ENCODE measurements around the gene SPON2. TPM values are rescaled to one million over a fixed set of nuclear protein-coding genes. Genes with fewer than 3 reads are reported as not detected.

SPON2 gene
- total RNA-seq, 1 donor from 2014 or later, result 149 TPM

DNA sequence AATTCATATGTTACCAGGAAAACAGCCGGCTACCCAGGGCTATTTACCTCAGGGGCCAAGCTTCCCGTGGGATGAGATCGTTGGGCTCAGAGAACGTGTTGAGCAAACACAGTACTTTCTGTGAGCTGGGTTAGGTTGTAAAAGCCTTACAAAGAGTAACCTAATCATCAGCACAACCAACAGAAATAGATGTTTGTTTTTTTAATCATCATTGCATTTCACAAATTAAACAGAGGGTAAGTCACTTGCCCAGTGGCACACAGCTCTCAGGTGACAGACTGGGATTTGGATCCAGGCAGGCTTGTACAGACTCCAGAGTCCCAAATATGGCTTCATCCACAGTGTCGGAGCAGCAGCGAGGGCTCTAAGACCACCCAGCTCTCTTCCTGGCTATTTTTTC is 20.1 kb downstream of the SPON2 start:
- TF ChIP-seq, protein P1, sequence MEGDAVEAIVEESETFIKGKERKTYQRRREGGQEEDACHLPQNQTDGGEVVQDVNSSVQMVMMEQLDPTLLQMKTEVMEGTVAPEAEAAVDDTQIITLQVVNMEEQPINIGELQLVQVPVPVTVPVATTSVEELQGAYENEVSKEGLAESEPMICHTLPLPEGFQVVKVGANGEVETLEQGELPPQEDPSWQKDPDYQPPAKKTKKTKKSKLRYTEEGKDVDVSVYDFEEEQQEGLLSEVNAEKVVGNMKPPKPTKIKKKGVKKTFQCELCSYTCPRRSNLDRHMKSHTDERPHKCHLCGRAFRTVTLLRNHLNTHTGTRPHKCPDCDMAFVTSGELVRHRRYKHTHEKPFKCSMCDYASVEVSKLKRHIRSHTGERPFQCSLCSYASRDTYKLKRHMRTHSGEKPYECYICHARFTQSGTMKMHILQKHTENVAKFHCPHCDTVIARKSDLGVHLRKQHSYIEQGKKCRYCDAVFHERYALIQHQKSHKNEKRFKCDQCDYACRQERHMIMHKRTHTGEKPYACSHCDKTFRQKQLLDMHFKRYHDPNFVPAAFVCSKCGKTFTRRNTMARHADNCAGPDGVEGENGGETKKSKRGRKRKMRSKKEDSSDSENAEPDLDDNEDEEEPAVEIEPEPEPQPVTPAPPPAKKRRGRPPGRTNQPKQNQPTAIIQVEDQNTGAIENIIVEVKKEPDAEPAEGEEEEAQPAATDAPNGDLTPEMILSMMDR (IDR thresholded peaks at IDR 0.05), result no peak
- H3K27ac Mint-ChIP-seq (ENCODE audit: unreplicated experiment), result no peak overlapping the region
- no peaks in the 10 kb centered on the region for H3K36me3 Mint-ChIP-seq (ENCODE audit: unreplicated experiment)
- H3K9me3 Mint-ChIP-seq (ENCODE audit: unreplicated experiment), result peaks cover 2% of the 10 kb centered on the region
- no peak overlapping the region for H3K4me3 Mint-ChIP-seq (ENCODE audit: unreplicated experiment)
- peaks cover 4% of the 10 kb centered on the region for H3K4me1 Mint-ChIP-seq (ENCODE audit: unreplicated experiment)
- H3K27me3 Mint-ChIP-seq (ENCODE audit: unreplicated experiment), result peaks cover 60% of the 10 kb centered on the region
- no peak for DNase-seq (ENCODE audit: extremely low spot score, unreplicated experiment)

- H3K4me3 Mint-ChIP-seq (ENCODE audit: unreplicated experiment), result no peak overlapping the region
- TF ChIP-seq, protein P1 (IDR thresholded peaks at IDR 0.05), result no peak
- DNase-seq (ENCODE audit: extremely low spot score, unreplicated experiment), result no peak
- H3K4me1 Mint-ChIP-seq (ENCODE audit: unreplicated experiment), result peaks cover 4% of the 10 kb centered on the region
- peaks cover 59% of the 10 kb centered on the region for H3K27me3 Mint-ChIP-seq (ENCODE audit: unreplicated experiment)
- H3K27ac Mint-ChIP-seq (ENCODE audit: unreplicated experiment), result no peak overlapping the region
- H3K9me3 Mint-ChIP-seq (ENCODE audit: unreplicated experiment), result no peaks in the 10 kb centered on the region
- no peaks in the 10 kb centered on the region for H3K36me3 Mint-ChIP-seq (ENCODE audit: unreplicated experiment)
Measured at GRCh38 chr4:1151541-1151940, 20.8 kb downstream of the SPON2 start.

DNA sequence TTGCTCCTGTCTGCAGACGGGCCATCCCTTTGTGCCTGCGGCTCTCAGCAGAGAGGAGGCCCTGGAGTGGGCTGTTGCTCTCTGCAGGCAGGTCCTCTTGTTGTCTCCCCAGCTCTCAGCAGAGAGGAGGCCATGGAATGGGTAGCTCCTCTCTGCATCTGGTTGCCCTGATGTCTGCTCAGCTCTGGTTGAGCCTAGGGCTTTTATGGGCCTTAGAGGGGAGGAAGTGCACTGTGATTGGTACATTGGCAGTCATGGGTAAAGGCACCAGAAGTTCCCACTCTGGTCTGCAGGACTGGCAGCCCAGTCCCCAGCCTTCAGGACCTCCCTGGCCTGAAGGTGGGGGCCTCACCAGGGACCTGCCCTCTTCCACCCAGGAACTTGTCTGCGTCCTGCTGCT is 21.5 kb downstream of the SPON2 start:
- Mint-ChIP-seq H3K27me3 (ENCODE audit: unreplicated experiment) (peaks cover 53% of the 10 kb centered on the region), H3K4me1 (ENCODE audit: unreplicated experiment) (peaks cover 4% of the 10 kb centered on the region), H3K27ac (ENCODE audit: unreplicated experiment) (no peak overlapping the region), H3K36me3 (ENCODE audit: unreplicated experiment) (no peaks in the 10 kb centered on the region), H3K9me3 (ENCODE audit: unreplicated experiment) (no peaks in the 10 kb centered on the region), H3K4me3 (ENCODE audit: unreplicated experiment) (no peak overlapping the region)
- TF ChIP-seq, protein P1 (IDR thresholded peaks at IDR 0.05), result no peak
- no peak for DNase-seq (ENCODE audit: extremely low spot score, unreplicated experiment)

GRCh38 chr4:1139860-1140259 is 32.5 kb downstream of the SPON2 start:
- Mint-ChIP-seq H3K4me3 (ENCODE audit: unreplicated experiment) (no peak overlapping the region), H3K9me3 (ENCODE audit: unreplicated experiment) (peaks cover 4% of the 10 kb centered on the region), H3K27ac (ENCODE audit: unreplicated experiment) (no peak overlapping the region), H3K4me1 (ENCODE audit: unreplicated experiment) (peaks cover 2% of the 10 kb centered on the region), H3K36me3 (ENCODE audit: unreplicated experiment) (no peaks in the 10 kb centered on the region), H3K27me3 (ENCODE audit: unreplicated experiment) (peaks cover 81% of the 10 kb centered on the region)
- TF ChIP-seq, protein P1 (IDR thresholded peaks at IDR 0.05), result no peak
- DNase-seq (ENCODE audit: extremely low spot score, unreplicated experiment), result no peak

GRCh38 chr4:1137850-1138249 is 34.5 kb downstream of the SPON2 start:
- no peak for DNase-seq (ENCODE audit: extremely low spot score, unreplicated experiment)

More at GRCh38 chr4:1137850-1138249, 34.5 kb downstream of the SPON2 start:
- Mint-ChIP-seq H3K9me3 (ENCODE audit: unreplicated experiment) (no peaks in the 10 kb centered on the region), H3K4me1 (ENCODE audit: unreplicated experiment) (peaks cover 2% of the 10 kb centered on the region), H3K27me3 (ENCODE audit: unreplicated experiment) (peaks cover 80% of the 10 kb centered on the region), H3K27ac (ENCODE audit: unreplicated experiment) (no peak overlapping the region), H3K4me3 (ENCODE audit: unreplicated experiment) (no peak overlapping the region), H3K36me3 (ENCODE audit: unreplicated experiment) (no peaks in the 10 kb centered on the region)
- TF ChIP-seq, protein P1 (IDR thresholded peaks at IDR 0.05), result no peak

Data from osteocyte (in vitro differentiated cells).